Smooth muscle cell (in vitro differentiated cells): ENCODE data around the gene DBI. TPM values are rescaled to one million over a fixed set of nuclear protein-coding genes. Genes with fewer than 3 reads are reported as not detected.

ENCODE experiments used
- DNase-seq: peaks from one replicate; lab custom pipeline; 2025; ENCODE audit not compliant: unreplicated experiment; lab: John Stamatoyannopoulos, UW
- H2AFZ ChIP-seq: fragments of 200-600 bp; sonication (generic); 2 replicates; pipeline ENCODE4 v1.6.0; 2016; ENCODE audit warnings: antibody characterized with exemption, low read depth, mild to moderate bottlenecking
- H3F3A ChIP-seq: fragments of 200-600 bp; sonication (generic); 2 replicates; pipeline ENCODE4 v1.6.0; 2017; ENCODE audit warnings: antibody characterized with exemption, low read depth
- H3K27ac ChIP-seq: fragments of 200-600 bp; sonication (generic); 2 replicates; pipeline ENCODE4 v1.5.1; 2016; ENCODE audit warnings: low read depth, mild to moderate bottlenecking
- H3K27me3 ChIP-seq: fragments of 200-600 bp; sonication (generic); 2 replicates; pipeline ENCODE4 v1.6.1; 2016; ENCODE audit warnings: low read depth, mild to moderate bottlenecking
- H3K36me3 ChIP-seq: fragments of 200-600 bp; sonication (generic); 2 replicates; pipeline ENCODE4 v1.5.1; 2016; ENCODE audit warnings: low read depth
- H3K4me1 ChIP-seq: fragments of 200-600 bp; sonication (generic); 2 replicates; pipeline ENCODE4 v1.5.1; 2016; ENCODE audit warnings: low read depth
- H3K4me2 ChIP-seq: fragments of 200-600 bp; sonication (generic); 2 replicates; pipeline ENCODE4 v1.6.0; 2016; ENCODE audit warnings: mild to moderate bottlenecking
- H3K4me3 ChIP-seq: fragments of 200-600 bp; sonication (generic); 2 replicates; pipeline ENCODE4 v1.5.1; 2016; ENCODE audit warnings: mild to moderate bottlenecking
- H3K79me2 ChIP-seq: fragments of 200-600 bp; sonication (generic); 2 replicates; pipeline ENCODE4 v1.6.0; 2016; ENCODE audit warnings: low read depth, mild to moderate bottlenecking
- H3K9ac ChIP-seq: fragments of 200-600 bp; sonication (generic); 2 replicates; pipeline ENCODE4 v1.6.0; 2016; ENCODE audit warnings: low read depth
- H3K9me3 ChIP-seq: fragments of 200-600 bp; sonication (generic); replicated peaks from 2 replicates; pipeline ENCODE4 v1.5.1; 2016; ENCODE audit warnings: low read depth
- H4K20me1 ChIP-seq: fragments of 200-600 bp; sonication (generic); 2 replicates; pipeline ENCODE4 v1.6.0; 2016; ENCODE audit warnings: low read depth
- whole genome bisulfite sequencing: methylation state at CpG from one replicate; pipeline ENCODE4 v1.1.7; 2016; ENCODE audit warnings: low lambda C conversion rate; 5-methylcytosine and 5-hydroxymethylcytosine counted together
- polyA plus RNA-seq: library from polyadenylated mRNA; unstranded; fragments of >200 nt; fragmentation: Nextera tagmentation; extraction: Ambion mirVana; gene quantifications from 2 replicates; pipeline ENCODE4 v1.2.1, GENCODE V29; 2016
- total RNA-seq: library from RNA; depleted of rRNA; stranded (reverse); fragments of >200 nt; gene quantifications from 2 replicates; pipeline ENCODE4 v1.2.3, GENCODE V29; 2014
- TF ChIP-seq, protein P1 (sequence below): fragments of 200-600 bp; sonication (generic); IDR thresholded peaks from 2 replicates; pipeline ENCODE4 v1.5.1; 2017; ENCODE audit warnings: borderline replicate concordance, mild to moderate bottlenecking, antibody characterized with exemption; ENCODE audit not compliant: insufficient read depth, poor library complexity, severe bottlenecking

Gene DBI
- total and polyA plus RNA-seq, 2 experiments from 2014 or later = 126 to 408 TPM

DNA sequence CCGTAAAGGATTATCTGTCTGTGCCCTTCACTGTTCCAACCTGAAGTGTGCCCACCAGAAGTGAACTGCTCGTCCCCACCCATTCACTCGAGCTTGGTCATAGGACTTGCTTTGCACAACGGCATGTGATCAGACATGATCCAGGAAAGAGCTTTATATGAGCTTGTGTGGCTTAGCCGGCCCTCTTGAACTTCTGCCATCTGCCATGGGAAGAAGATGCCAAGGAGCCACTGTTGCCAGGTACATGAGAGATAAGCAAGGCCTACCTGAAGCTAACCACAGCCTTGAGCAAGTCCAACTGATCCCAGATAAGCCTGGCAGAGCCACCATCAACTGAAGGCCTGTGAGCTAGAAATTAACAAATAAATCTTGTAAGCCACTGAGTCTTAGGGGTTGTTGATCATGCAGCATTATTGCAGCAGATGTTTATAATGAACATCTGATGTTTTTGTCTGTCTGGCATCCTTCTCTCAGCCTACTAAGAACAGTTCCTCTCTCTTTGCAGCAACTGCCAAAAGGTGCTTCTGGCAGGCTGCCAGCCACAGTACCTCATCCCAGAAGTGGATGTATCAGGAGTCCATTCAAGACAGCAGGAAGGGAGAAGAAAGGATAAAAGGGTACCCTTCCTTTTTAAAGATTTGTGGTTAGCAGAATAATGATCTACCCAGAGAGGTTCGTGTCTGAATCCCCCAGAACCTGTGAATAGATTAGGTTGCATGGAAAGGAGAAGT is 16.8 kb downstream of the DBI start:
- no peaks in the 10 kb centered on the region for H3K9me3 ChIP-seq
- TF ChIP-seq, protein P1, sequence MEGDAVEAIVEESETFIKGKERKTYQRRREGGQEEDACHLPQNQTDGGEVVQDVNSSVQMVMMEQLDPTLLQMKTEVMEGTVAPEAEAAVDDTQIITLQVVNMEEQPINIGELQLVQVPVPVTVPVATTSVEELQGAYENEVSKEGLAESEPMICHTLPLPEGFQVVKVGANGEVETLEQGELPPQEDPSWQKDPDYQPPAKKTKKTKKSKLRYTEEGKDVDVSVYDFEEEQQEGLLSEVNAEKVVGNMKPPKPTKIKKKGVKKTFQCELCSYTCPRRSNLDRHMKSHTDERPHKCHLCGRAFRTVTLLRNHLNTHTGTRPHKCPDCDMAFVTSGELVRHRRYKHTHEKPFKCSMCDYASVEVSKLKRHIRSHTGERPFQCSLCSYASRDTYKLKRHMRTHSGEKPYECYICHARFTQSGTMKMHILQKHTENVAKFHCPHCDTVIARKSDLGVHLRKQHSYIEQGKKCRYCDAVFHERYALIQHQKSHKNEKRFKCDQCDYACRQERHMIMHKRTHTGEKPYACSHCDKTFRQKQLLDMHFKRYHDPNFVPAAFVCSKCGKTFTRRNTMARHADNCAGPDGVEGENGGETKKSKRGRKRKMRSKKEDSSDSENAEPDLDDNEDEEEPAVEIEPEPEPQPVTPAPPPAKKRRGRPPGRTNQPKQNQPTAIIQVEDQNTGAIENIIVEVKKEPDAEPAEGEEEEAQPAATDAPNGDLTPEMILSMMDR = no peak
- no peak overlapping the region for H2AFZ ChIP-seq
- no peak overlapping the region for H3K9ac ChIP-seq
- 87% methylated on average over 6 of the region's 6 CpGs for WGBS
- no peaks in the 10 kb centered on the region for H3K27me3 ChIP-seq
- no peak for DNase-seq
- H3K4me3 ChIP-seq = no peak overlapping the region
- H3K79me2 ChIP-seq = no peaks in the 10 kb centered on the region
- H3K4me2 ChIP-seq = no peak overlapping the region
- H4K20me1 ChIP-seq = no peaks in the 10 kb centered on the region
- H3K36me3 ChIP-seq = no peaks in the 10 kb centered on the region
- H3K4me1 ChIP-seq = no peaks in the 10 kb centered on the region
- H3K27ac ChIP-seq = no peak overlapping the region
- H3F3A ChIP-seq = peaks cover 7% of the 10 kb centered on the region

DNA sequence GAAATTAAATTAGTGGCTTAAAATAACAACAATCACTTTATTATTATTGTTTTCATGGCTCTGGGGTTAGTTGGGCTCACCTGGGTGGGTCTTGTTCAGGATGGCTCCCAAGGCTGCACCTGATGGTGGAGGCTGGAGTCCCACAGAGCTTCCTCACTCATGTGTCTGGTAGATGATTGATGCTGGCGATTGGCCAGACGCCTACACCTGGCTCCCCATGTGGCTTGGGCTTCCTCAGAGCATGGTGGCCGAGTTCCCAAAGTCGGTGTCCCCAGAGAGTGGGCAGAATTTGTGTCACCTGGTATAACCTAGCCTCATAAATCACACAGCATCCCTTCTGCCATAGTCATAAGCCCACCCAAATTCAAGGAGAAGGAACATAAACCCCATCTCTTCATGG is 18.2 kb downstream of the DBI start:
- Histone ChIP-seq H4K20me1 (no peaks in the 10 kb centered on the region), H3K27ac (no peak overlapping the region), H3K4me1 (no peaks in the 10 kb centered on the region), H3K4me2 (no peak overlapping the region), H2AFZ (no peak overlapping the region), H3K36me3 (no peaks in the 10 kb centered on the region), H3K27me3 (no peaks in the 10 kb centered on the region), H3K9ac (no peak overlapping the region), H3F3A (peaks cover 7% of the 10 kb centered on the region), H3K79me2 (no peaks in the 10 kb centered on the region), H3K9me3 (no peaks in the 10 kb centered on the region), H3K4me3 (no peak overlapping the region)
- TF ChIP-seq, protein P1 = no peak
- DNase-seq = no peak
- 92% methylated on average over 4 of the region's 4 CpGs for WGBS

DNA sequence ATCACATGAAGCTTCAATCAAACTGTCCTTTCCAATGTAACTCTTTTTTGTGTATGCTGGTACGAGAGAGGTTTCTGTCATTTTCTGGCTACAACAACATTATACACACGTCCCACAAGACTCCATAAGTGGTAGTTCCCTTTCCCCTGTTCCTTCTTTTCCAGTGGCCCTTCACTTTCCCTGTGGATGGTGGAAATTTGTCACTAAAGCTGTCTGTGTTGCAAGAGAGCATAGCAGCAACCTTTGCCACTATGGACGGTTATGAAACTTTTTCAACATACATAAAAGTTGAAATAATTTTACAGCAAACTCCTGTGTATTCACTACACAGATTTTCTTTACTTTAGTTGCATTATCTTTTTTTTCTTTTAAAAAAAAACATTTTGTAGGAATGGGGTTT is 18.7 kb downstream of the DBI start:
- 89% methylated on average over 3 of the region's 3 CpGs for WGBS
- H3F3A ChIP-seq = peaks cover 7% of the 10 kb centered on the region
- H4K20me1 ChIP-seq = no peaks in the 10 kb centered on the region
- TF ChIP-seq, protein P1 = no peak
- H3K27me3 ChIP-seq = no peaks in the 10 kb centered on the region
- no peaks in the 10 kb centered on the region for H3K9me3 ChIP-seq
- H3K27ac ChIP-seq = no peak overlapping the region
- no peak for DNase-seq
- H3K4me1 ChIP-seq = no peaks in the 10 kb centered on the region
- no peak overlapping the region for H3K4me3 ChIP-seq
- H3K79me2 ChIP-seq = no peaks in the 10 kb centered on the region
- H3K9ac ChIP-seq = no peak overlapping the region
- no peak overlapping the region for H3K4me2 ChIP-seq
- no peak overlapping the region for H2AFZ ChIP-seq
- no peaks in the 10 kb centered on the region for H3K36me3 ChIP-seq
